Naive thymus-derived CD4-positive, alpha-beta T cell (primary cell): ENCODE data around the gene TMEM132E. TPM values are rescaled to one million over a fixed set of nuclear protein-coding genes. Genes with fewer than 3 reads are reported as not detected.

Experiments used
- ATAC-seq: fragments of 150-1000 bp; cut with Tn5 transposase; 2 replicates; pipeline ENCODE4 v1.10.0; 2021; ENCODE audit warnings: mild to moderate bottlenecking, moderate library complexity
- CTCF ChIA-PET: fragments of 350-600 bp; sonication (Branson Sonifier 250); formaldehyde crosslinking; loops from one replicate; lab custom pipeline; 2021; ENCODE audit warnings: antibody characterized with exemption; lab: Charles Lee
- POLR2A ChIA-PET: fragments of 350-600 bp; sonication (Branson Sonifier 250); formaldehyde crosslinking; loops from one replicate; lab custom pipeline; 2021; ENCODE audit warnings: antibody characterized with exemption, inconsistent platforms; lab: Charles Lee
- DNase-seq, 9 donors: peaks; one replicate each; pipeline versions ENCODE4 v3.0.0 to v3.0.0-alpha.2; 2020 to 2022; ENCODE audit warnings: mixed read lengths in 1 of 9
- H3K27ac ChIP-seq: one replicate; pipeline ENCODE4 v1.7.0; 2013; ENCODE audit warnings: mild to moderate bottlenecking, low read depth, low read length, moderate library complexity
- H3K27me3 ChIP-seq, 2 donors: one replicate each; pipeline ENCODE4 v1.7.0; 2013; ENCODE audit warnings: low read length in 2 of 2, mild to moderate bottlenecking in 2 of 2, moderate library complexity in 2 of 2; ENCODE audit not compliant: control insufficient read depth in 2 of 2, insufficient read depth in 2 of 2
- H3K36me3 ChIP-seq, 3 experiments: 1 replicate in 2 of 3; 2 replicates in 1 of 3; pipeline ENCODE4 v1.7.0; 2013; ENCODE audit warnings: low read length in 3 of 3, mild to moderate bottlenecking in 3 of 3, moderate library complexity in 1 of 3; ENCODE audit not compliant: insufficient read depth in 3 of 3, control insufficient read depth in 2 of 3
- H3K4me1 ChIP-seq, 2 donors: one replicate each; pipeline ENCODE4 v1.7.0; 2013; ENCODE audit warnings: low read length in 2 of 2, mild to moderate bottlenecking in 2 of 2, moderate library complexity in 1 of 2; ENCODE audit not compliant: control insufficient read depth in 2 of 2, insufficient read depth in 2 of 2
- H3K4me3 ChIP-seq: 2 replicates; pipeline ENCODE4 v1.7.0; 2013; ENCODE audit warnings: mild to moderate bottlenecking, low read length
- H3K9me3 ChIP-seq, 3 experiments: 1 replicate in 2 of 3; 2 replicates in 1 of 3; pipeline ENCODE4 v1.7.0; 2013; ENCODE audit warnings: low read length in 3 of 3; ENCODE audit not compliant: control insufficient read depth in 2 of 3
- H3K27ac Mint-ChIP-seq, 9 donors: one replicate each; pipeline ENCODE4 v1.8.0; 2020 to 2022; ENCODE audit warnings: mixed read lengths in 9 of 9, mild to moderate bottlenecking in 8 of 9, moderate library complexity in 5 of 9, inconsistent platforms in 2 of 9
- H3K27me3 Mint-ChIP-seq, 5 donors: one replicate each; pipeline ENCODE4 v1.8.0; 2021 to 2022; ENCODE audit warnings: mixed read lengths in 5 of 5, mild to moderate bottlenecking in 1 of 5
- H3K36me3 Mint-ChIP-seq, 5 donors: one replicate each; pipeline ENCODE4 v1.8.0; 2020 to 2022; ENCODE audit warnings: mixed read lengths in 5 of 5, mild to moderate bottlenecking in 3 of 5, inconsistent platforms in 1 of 5
- H3K4me1 Mint-ChIP-seq, 7 donors: one replicate each; pipeline ENCODE4 v1.8.0; 2020 to 2022; ENCODE audit warnings: mixed read lengths in 7 of 7, mild to moderate bottlenecking in 3 of 7, inconsistent platforms in 1 of 7
- H3K4me3 Mint-ChIP-seq, 10 donors: one replicate each; pipeline ENCODE4 v1.8.0; 2020 to 2022; ENCODE audit warnings: mild to moderate bottlenecking in 10 of 10, mixed read lengths in 10 of 10, moderate library complexity in 6 of 10, inconsistent platforms in 2 of 10
- H3K9me3 Mint-ChIP-seq, 11 donors: one replicate each; pipeline ENCODE4 v1.8.0; 2020 to 2022; ENCODE audit warnings: mixed read lengths in 11 of 11, mild to moderate bottlenecking in 4 of 11, inconsistent platforms in 1 of 11, moderate library complexity in 1 of 11
- intact Hi-C, 2 donors: fragments of 100-400 bp; cut with micrococcal nuclease; formaldehyde crosslinking; loops; one replicate each; pipeline ENCODE4 v1.15.1; 2023
- polyA plus RNA-seq, 2 donors: library from polyadenylated mRNA; unstranded; fragments of 300-500 nt; fragmentation: Illumina TruSeq; gene quantifications; one replicate each; pipeline ENCODE4 v1.2.3, GENCODE V29; 2021
- total RNA-seq, 6 experiments: library from RNA in 5 of 6; stranded (reverse) in 5 of 6; gene quantifications; 1 replicate in 5 of 6; 2 replicates in 1 of 6; pipeline ENCODE4 v1.2.3 and lab custom pipeline; 2021 to 2026

TMEM132E gene
- total and polyA plus RNA-seq, 7 experiments from 2014 or later, result 0.10 to 0.89 (median 0.35) TPM; not detected in 1

- Histone ChIP-seq H3K4me3 (no peak overlapping the region), H3K9me3 (no peaks in the 10 kb centered on the region), H3K4me1 (peaks cover 0 to under 1% of the 10 kb centered on the region in 2 donors), H3K27me3 (peaks cover 0 to 12% of the 10 kb centered on the region in 2 donors), H3K36me3 (no peaks in the 10 kb centered on the region), H3K27ac (no peak overlapping the region)
- CTCF ChIA-PET, result no interaction called here
- H3K9me3 Mint-ChIP-seq, result peaks cover 0 to 6% (median 0%) of the 10 kb centered on the region in 11 donors
- peaks cover under 1 to 11% (median 5%) of the 10 kb centered on the region in 7 donors for H3K4me1 Mint-ChIP-seq
- POLR2A ChIA-PET, result no interaction called here
- DNase-seq (no peak), ATAC-seq (no peak)
- peaks cover 70 to 80% (median 79%) of the 10 kb centered on the region in 5 donors for H3K27me3 Mint-ChIP-seq
- intact Hi-C loops, result no loop called here
- H3K36me3 Mint-ChIP-seq, result no peaks in the 10 kb centered on the region
- no peak overlapping the region for H3K4me3 Mint-ChIP-seq
- no peak overlapping the region for H3K27ac Mint-ChIP-seq
Observed at GRCh38 chr17:34575182-34575581, 4.2 kb upstream of the TMEM132E start.

GRCh38 chr17:34578016-34578415 lies 1.4 kb upstream of the TMEM132E start:
- intact Hi-C loops, result no loop called here
- ATAC-seq, result no peak
- H3K27me3 ChIP-seq, result peaks cover 0 to 8% of the 10 kb centered on the region in 2 donors

GRCh38 chr17:34578656-34579016 lies 746 bp upstream of the TMEM132E start:
- POLR2A ChIA-PET, result no interaction called here
- ATAC-seq (no peak), DNase-seq (no peak)
- H3K4me1 ChIP-seq, result peaks cover 0 to 6% of the 10 kb centered on the region in 2 donors
- no peaks in the 10 kb centered on the region for H3K36me3 ChIP-seq
- H3K4me3 ChIP-seq, result no peak overlapping the region
- peaks cover 55 to 82% (median 75%) of the 10 kb centered on the region in 5 donors for H3K27me3 Mint-ChIP-seq
- H3K4me1 Mint-ChIP-seq, result peaks cover 6 to 16% (median 10%) of the 10 kb centered on the region in 7 donors
- H3K4me3 Mint-ChIP-seq, result peak overlapping the region; percentile 17 to 83 (median 74)
- no peak overlapping the region for H3K27ac ChIP-seq
- no peaks in the 10 kb centered on the region for H3K9me3 ChIP-seq
- peaks cover 0 to 4% (median 0%) of the 10 kb centered on the region in 11 donors for H3K9me3 Mint-ChIP-seq
- CTCF ChIA-PET, result no interaction called here
- H3K27me3 ChIP-seq, result peaks cover 0 to 9% of the 10 kb centered on the region in 2 donors
- intact Hi-C loops, result no loop called here
- no peak overlapping the region for H3K27ac Mint-ChIP-seq
- no peaks in the 10 kb centered on the region for H3K36me3 Mint-ChIP-seq

More at GRCh38 chr17:34578016-34578415, 1.4 kb upstream of the TMEM132E start:
- CTCF ChIA-PET, result no interaction called here
- no peak for DNase-seq
- Histone ChIP-seq H3K27ac (no peak overlapping the region), H3K9me3 (no peaks in the 10 kb centered on the region), H3K36me3 (no peaks in the 10 kb centered on the region), H3K4me1 (peaks cover 0 to 6% of the 10 kb centered on the region in 2 donors), H3K4me3 (no peak overlapping the region)
- Mint-ChIP-seq H3K4me3 (peak overlapping the region in 7 of 10 donors; percentile 63 to 83 (median 81)), H3K9me3 (peaks cover 0 to 4% (median 0%) of the 10 kb centered on the region in 11 donors), H3K27ac (no peak overlapping the region), H3K4me1 (peaks cover 6 to 16% (median 10%) of the 10 kb centered on the region in 7 donors), H3K27me3 (peaks cover 55 to 78% (median 75%) of the 10 kb centered on the region in 5 donors), H3K36me3 (no peaks in the 10 kb centered on the region)
- POLR2A ChIA-PET, result no interaction called here

- no peaks in the 10 kb centered on the region for H3K36me3 Mint-ChIP-seq
- Histone ChIP-seq H3K4me1 (peaks cover 0 to 6% of the 10 kb centered on the region in 2 donors), H3K9me3 (no peaks in the 10 kb centered on the region), H3K27ac (no peak overlapping the region), H3K27me3 (peaks cover 0 to 15% of the 10 kb centered on the region in 2 donors), H3K36me3 (no peaks in the 10 kb centered on the region), H3K4me3 (peak overlapping the region; percentile 27)
- intact Hi-C loops, result no loop called here
- peak in 1 of 9 donors; percentile 28 for DNase-seq
- peak overlapping the region; percentile 51 to 83 (median 72) for H3K4me3 Mint-ChIP-seq
- ATAC-seq, result no peak
- POLR2A ChIA-PET, result no interaction called here
- CTCF ChIA-PET, result no interaction called here
- peaks cover 57 to 84% (median 74%) of the 10 kb centered on the region in 5 donors for H3K27me3 Mint-ChIP-seq
- peak overlapping the region in 1 of 9 donors; percentile 9 for H3K27ac Mint-ChIP-seq
- peaks cover 6 to 16% (median 10%) of the 10 kb centered on the region in 7 donors for H3K4me1 Mint-ChIP-seq
- H3K9me3 Mint-ChIP-seq, result peaks cover 0 to under 1% (median 0%) of the 10 kb centered on the region in 11 donors
Observed at GRCh38 chr17:34579979-34580684, 750 bp downstream of the TMEM132E start.

GRCh38 chr17:34580685-34581445 lies 1.5 kb downstream of the TMEM132E start:
- Histone ChIP-seq H3K27ac (no peak overlapping the region), H3K27me3 (peaks cover 0 to 15% of the 10 kb centered on the region in 2 donors), H3K4me1 (peaks cover 0 to 6% of the 10 kb centered on the region in 2 donors), H3K9me3 (no peaks in the 10 kb centered on the region), H3K4me3 (peak overlapping the region; percentile 27), H3K36me3 (no peaks in the 10 kb centered on the region)
- ATAC-seq (no peak), DNase-seq (peak in 1 of 9 donors; percentile 21)
- no peak overlapping the region for H3K27ac Mint-ChIP-seq
- POLR2A ChIA-PET, result no interaction called here
- H3K36me3 Mint-ChIP-seq, result no peaks in the 10 kb centered on the region
- intact Hi-C loops, result no loop called here
- CTCF ChIA-PET, result no interaction called here
- peak overlapping the region; percentile 51 to 83 (median 72) for H3K4me3 Mint-ChIP-seq
- H3K27me3 Mint-ChIP-seq, result peaks cover 58 to 88% (median 72%) of the 10 kb centered on the region in 5 donors
- H3K9me3 Mint-ChIP-seq, result no peaks in the 10 kb centered on the region
- H3K4me1 Mint-ChIP-seq, result peaks cover 6 to 16% (median 10%) of the 10 kb centered on the region in 7 donors

GRCh38 chr17:34581446-34582184 lies 2.2 kb downstream of the TMEM132E start:
- no peak overlapping the region for H3K27ac Mint-ChIP-seq
- H3K4me1 Mint-ChIP-seq, result peaks cover 6 to 16% (median 10%) of the 10 kb centered on the region in 7 donors
- H3K9me3 Mint-ChIP-seq, result no peaks in the 10 kb centered on the region
- Histone ChIP-seq H3K27ac (no peak overlapping the region), H3K9me3 (no peaks in the 10 kb centered on the region), H3K4me3 (no peak overlapping the region), H3K4me1 (peaks cover 0 to 6% of the 10 kb centered on the region in 2 donors), H3K27me3 (peaks cover 0 to 15% of the 10 kb centered on the region in 2 donors), H3K36me3 (no peaks in the 10 kb centered on the region)
- ATAC-seq (no peak), DNase-seq (no peak)
- H3K27me3 Mint-ChIP-seq, result peaks cover 58 to 88% (median 69%) of the 10 kb centered on the region in 5 donors
- ChIA-PET POLR2A (no interaction called here), CTCF (no interaction called here)
- peak overlapping the region in 9 of 10 donors; percentile 27 to 83 (median 57) for H3K4me3 Mint-ChIP-seq
- intact Hi-C loops, result no loop called here
- H3K36me3 Mint-ChIP-seq, result no peaks in the 10 kb centered on the region
